ENCODE results near the gene TNP2. TPM values are rescaled to one million over a fixed set of nuclear protein-coding genes. Genes with fewer than 3 reads are reported as not detected.
A peak's percentile ranks its signal among the peaks of the same experiment; 100 is the strongest.
"Not testable (repeated sequence)": the region's sequence is repeated elsewhere in the genome, so short reads cannot be mapped to it uniquely, and the experiment has no call there.

Gene TNP2
- total and polyA plus RNA-seq, 2 donors, result not detected

DNA sequence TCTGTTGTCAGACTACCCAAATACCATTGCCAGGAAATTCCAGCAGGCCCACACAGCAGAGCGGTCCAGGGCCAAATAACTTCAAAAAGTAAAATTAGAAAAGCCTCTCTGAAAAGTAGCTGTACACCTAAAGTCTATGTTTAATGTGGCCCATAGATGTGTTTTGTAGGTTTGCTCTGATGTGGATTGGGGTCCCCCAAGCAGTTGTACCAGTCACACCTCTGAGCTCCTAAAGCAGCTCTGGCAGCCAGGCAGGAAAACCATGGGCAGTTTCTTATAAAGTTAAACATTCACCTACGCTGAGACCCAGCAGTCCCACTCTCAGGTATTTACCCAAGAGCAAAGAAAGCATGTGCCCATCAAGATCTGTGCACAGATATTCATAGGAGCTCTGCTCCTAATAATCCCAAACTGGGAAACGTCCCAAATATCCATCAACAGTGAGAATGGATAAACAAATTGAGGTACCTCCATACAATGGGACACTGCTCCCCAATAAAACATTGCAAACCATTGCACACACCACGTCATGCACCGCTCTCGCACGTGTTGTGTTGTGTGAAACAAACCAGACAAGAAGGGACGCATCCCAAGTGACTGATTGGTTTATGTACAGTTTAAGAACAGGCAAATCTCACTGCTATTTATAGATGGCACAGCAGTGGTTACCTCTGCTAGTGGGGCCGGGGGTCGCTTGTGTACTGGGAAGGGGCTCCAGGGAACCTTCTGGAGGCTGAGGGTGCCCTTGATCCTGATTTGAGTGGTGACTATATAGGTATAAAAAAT lies 27.8 kb upstream of the TNP2 start:
- H3K27ac ChIP-seq (ENCODE audit: low read depth), result no peak overlapping the region
- H3K36me3 ChIP-seq (ENCODE audit: insufficient read depth), result no peaks in the 10 kb centered on the region
- no peaks in the 10 kb centered on the region for H3K4me1 ChIP-seq (ENCODE audit: insufficient read depth)
- WGBS, result 35% methylated on average over 10 of the region's 10 CpGs
- DNase-seq (ENCODE audit: extremely low spot score), result peak; percentile 69
- no peak overlapping the region for H3K4me3 ChIP-seq (ENCODE audit: low read depth, low read length)

- 80% methylated on average over 3 of the region's 3 CpGs for WGBS
- no peak for DNase-seq (ENCODE audit: extremely low spot score)
- Histone ChIP-seq H3K4me3 (ENCODE audit: low read depth, low read length) (no peak overlapping the region), H3K4me1 (ENCODE audit: insufficient read depth) (no peaks in the 10 kb centered on the region), H3K27ac (ENCODE audit: low read depth) (no peak overlapping the region), H3K36me3 (ENCODE audit: insufficient read depth) (no peaks in the 10 kb centered on the region)
Observed at GRCh38 chr16:11296351-11296705, 27.2 kb upstream of the TNP2 start.

- H3K4me1 ChIP-seq (ENCODE audit: insufficient read depth), result no peaks in the 10 kb centered on the region
- no peak for DNase-seq (ENCODE audit: extremely low spot score)
- WGBS, result 93% methylated on average over 4 of the region's 4 CpGs
- H3K36me3 ChIP-seq (ENCODE audit: insufficient read depth), result no peaks in the 10 kb centered on the region
- H3K27ac ChIP-seq (ENCODE audit: low read depth), result no peak overlapping the region
- H3K4me3 ChIP-seq (ENCODE audit: low read depth, low read length), result no peak overlapping the region
Observed at GRCh38 chr16:11295672-11296071, 26.5 kb upstream of the TNP2 start.

GRCh38 chr16:11292076-11292748 lies 23.1 kb upstream of the TNP2 start:
- no peak overlapping the region for H3K4me3 ChIP-seq (ENCODE audit: low read depth, low read length)
- H3K4me1 ChIP-seq (ENCODE audit: insufficient read depth), result no peaks in the 10 kb centered on the region
- DNase-seq (ENCODE audit: extremely low spot score), result no peak
- H3K27ac ChIP-seq (ENCODE audit: low read depth), result no peak overlapping the region
- WGBS, result 93% methylated on average over 7 of the region's 7 CpGs
- no peaks in the 10 kb centered on the region for H3K36me3 ChIP-seq (ENCODE audit: insufficient read depth)

GRCh38 chr16:11291091-11291703 lies 22.1 kb upstream of the TNP2 start:
- Histone ChIP-seq H3K27ac (ENCODE audit: low read depth) (no peak overlapping the region), H3K4me1 (ENCODE audit: insufficient read depth) (no peaks in the 10 kb centered on the region), H3K4me3 (ENCODE audit: low read depth, low read length) (no peak overlapping the region), H3K36me3 (ENCODE audit: insufficient read depth) (no peaks in the 10 kb centered on the region)
- no peak for DNase-seq (ENCODE audit: extremely low spot score)
- 62% methylated on average over 10 of the region's 10 CpGs for WGBS

DNA sequence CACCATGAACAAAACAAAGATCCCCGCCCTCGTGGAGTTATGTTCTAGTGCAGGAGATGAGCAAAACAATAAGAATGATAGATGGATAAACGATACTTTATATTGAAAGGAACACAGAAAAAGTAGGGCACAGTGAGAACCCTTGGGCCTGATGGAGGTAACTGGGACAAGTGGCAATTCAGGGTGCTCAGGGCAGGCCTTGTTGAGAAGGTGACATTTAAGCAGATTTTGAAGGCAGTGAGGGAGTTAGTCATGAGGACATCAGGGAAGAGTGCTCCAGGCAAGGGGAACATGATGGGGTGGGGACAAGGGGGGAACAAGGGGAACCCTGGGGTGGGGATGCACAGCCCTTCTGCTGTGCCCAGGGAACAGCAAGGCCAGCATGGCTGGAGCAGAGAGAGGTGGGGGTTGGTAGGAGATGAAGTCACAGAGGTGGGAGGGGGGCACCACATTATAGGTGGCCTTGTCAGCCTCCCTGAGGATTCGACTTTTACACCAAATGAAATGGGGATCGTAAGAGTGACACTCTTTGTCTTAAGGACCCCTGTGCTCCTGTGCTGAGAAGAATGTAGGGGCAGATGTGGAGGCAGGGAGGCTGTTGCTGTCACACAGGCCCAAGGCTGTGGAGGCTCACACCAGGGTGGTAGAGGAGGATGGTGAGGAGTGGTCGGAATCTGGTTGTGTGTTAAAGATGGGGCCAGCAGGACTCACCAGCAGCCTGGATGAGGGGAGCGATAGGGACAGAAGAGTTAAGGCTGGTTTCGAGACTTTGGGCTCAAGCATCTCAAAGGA lies 21.2 kb upstream of the TNP2 start:
- H3K36me3 ChIP-seq (ENCODE audit: insufficient read depth), result no peaks in the 10 kb centered on the region
- WGBS, result 93% methylated on average over 8 of the region's 8 CpGs

GRCh38 chr16:11289696-11290095 lies 20.6 kb upstream of the TNP2 start:
- not testable (repeated sequence) for DNase-seq (ENCODE audit: extremely low spot score); H3K36me3 ChIP-seq (ENCODE audit: insufficient read depth); H3K4me3 ChIP-seq (ENCODE audit: low read depth, low read length); H3K4me1 ChIP-seq (ENCODE audit: insufficient read depth); H3K27ac ChIP-seq (ENCODE audit: low read depth)
- 96% methylated on average over 4 of the region's 4 CpGs for WGBS

More for the DNA sequence above, 21.2 kb upstream of the TNP2 start:
- H3K27ac ChIP-seq (ENCODE audit: low read depth), result no peak overlapping the region
- DNase-seq (ENCODE audit: extremely low spot score), result no peak
- no peak overlapping the region for H3K4me3 ChIP-seq (ENCODE audit: low read depth, low read length)
- no peaks in the 10 kb centered on the region for H3K4me1 ChIP-seq (ENCODE audit: insufficient read depth)

GRCh38 chr16:11289202-11289601 lies 20.1 kb upstream of the TNP2 start:
- no peak overlapping the region for H3K27ac ChIP-seq (ENCODE audit: low read depth)
- no peak for DNase-seq (ENCODE audit: extremely low spot score)
- no peak overlapping the region for H3K4me3 ChIP-seq (ENCODE audit: low read depth, low read length)
- WGBS, result 96% methylated on average over 2 of the region's 2 CpGs
- H3K4me1 ChIP-seq (ENCODE audit: insufficient read depth), result no peaks in the 10 kb centered on the region
- H3K36me3 ChIP-seq (ENCODE audit: insufficient read depth), result no peaks in the 10 kb centered on the region

DNA sequence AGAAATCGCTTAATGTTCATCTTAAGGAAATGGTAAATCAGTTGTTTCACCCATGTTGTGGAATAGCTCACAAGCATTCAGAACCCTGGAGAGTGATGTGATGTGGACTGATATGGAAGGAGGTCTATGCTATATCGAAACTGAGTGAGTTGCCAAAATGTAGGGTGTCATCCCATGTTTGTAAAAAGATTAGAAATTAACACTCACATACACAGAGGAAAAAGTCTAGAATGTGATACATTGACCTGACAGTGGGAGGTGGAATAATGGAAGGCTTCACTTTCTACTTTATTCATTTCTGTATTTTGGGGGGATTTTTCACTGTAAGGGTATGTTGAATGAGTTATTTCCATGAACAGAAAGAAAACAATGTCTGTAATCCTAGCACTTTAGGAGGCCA lies 16.7 kb upstream of the TNP2 start:
- no peak for DNase-seq (ENCODE audit: extremely low spot score)
- 82% methylated on average over 2 of the region's 2 CpGs for WGBS
- Histone ChIP-seq H3K4me3 (ENCODE audit: low read depth, low read length) (no peak overlapping the region), H3K36me3 (ENCODE audit: insufficient read depth) (no peaks in the 10 kb centered on the region), H3K27ac (ENCODE audit: low read depth) (no peak overlapping the region), H3K4me1 (ENCODE audit: insufficient read depth) (no peaks in the 10 kb centered on the region)

GRCh38 chr16:11283820-11284248 lies 14.7 kb upstream of the TNP2 start:
- DNase-seq (ENCODE audit: extremely low spot score), result no peak
- 44% methylated on average over 4 of the region's 4 CpGs for WGBS

GRCh38 chr16:11280616-11281522 lies 11.7 kb upstream of the TNP2 start, which contains the start of gene PRM1:
PRM1 (minus strand) TSS chr16:11281330; CDS start chr16:11281238, 92 bp downstream.
- Histone ChIP-seq H3K27ac (ENCODE audit: low read depth) (no peak within 1 kb of the TSS), H3K4me3 (ENCODE audit: low read depth, low read length) (no peak within 1 kb of the TSS), H3K4me1 (ENCODE audit: insufficient read depth) (no peaks in the 10 kb centered on the region), H3K36me3 (ENCODE audit: insufficient read depth) (no peaks in the 10 kb centered on the region)
- 86% methylated on average over 25 of the region's 25 CpGs for WGBS
- DNase-seq (ENCODE audit: extremely low spot score), result no peak

More at GRCh38 chr16:11283820-11284248, 14.7 kb upstream of the TNP2 start:
- Histone ChIP-seq H3K4me3 (ENCODE audit: low read depth, low read length) (no peak overlapping the region), H3K4me1 (ENCODE audit: insufficient read depth) (no peaks in the 10 kb centered on the region), H3K36me3 (ENCODE audit: insufficient read depth) (no peaks in the 10 kb centered on the region), H3K27ac (ENCODE audit: low read depth) (no peak overlapping the region)

DNA sequence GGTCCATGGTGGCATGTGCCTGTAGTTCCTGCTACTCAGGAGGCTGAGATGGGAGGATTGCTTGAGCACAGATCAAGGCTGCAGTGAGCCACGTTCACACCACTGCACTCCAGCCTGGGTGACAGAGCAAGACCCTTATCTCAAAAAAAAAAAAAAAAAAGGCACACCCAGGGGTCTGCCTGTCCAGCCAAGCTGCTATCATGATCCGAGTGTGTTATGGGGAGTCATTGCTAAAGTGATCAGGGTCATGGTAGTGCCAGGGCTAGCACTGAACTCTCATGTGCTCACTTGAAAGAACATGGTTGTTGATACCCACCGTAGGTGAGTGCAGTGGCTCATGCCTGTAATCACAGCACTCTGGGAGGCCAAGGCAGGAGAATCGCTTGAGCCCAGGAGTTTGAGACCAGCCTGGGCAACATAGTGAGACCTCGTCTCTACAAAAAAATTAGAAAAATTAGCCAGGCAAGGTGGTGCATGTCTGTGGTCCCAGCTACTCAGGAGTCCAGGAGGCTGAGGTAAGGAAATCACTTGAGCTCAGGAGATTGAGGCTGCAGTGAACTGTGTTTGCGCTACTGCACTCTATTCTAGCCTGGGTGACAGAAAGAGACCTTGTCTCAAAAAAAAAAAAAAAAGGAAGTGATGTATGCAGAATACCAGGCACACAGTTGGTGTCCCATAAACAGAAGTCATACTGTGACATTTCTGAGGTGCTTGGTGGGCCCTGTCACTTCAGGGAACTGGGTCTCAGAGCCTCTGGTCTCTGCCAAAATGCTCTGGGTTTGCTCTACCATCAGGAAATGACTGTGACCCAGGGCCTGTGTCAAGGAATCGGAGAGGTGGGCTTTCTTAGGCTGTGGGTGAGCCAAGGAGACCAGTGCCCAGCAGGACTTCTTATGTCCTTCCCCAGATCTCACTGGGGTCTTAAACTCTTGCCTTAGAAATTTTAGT lies 9.8 kb upstream of the TNP2 start:
- H3K27ac ChIP-seq (ENCODE audit: low read depth), result no peak overlapping the region
- no peaks in the 10 kb centered on the region for H3K36me3 ChIP-seq (ENCODE audit: insufficient read depth)
- no peak for DNase-seq (ENCODE audit: extremely low spot score)
- WGBS, result 86% methylated on average over 7 of the region's 7 CpGs
- H3K4me3 ChIP-seq (ENCODE audit: low read depth, low read length), result no peak overlapping the region
- no peaks in the 10 kb centered on the region for H3K4me1 ChIP-seq (ENCODE audit: insufficient read depth)
